Prostate gland (tissue), 2 donors: ENCODE data around the gene MMP2.

ENCODE experiments used
- POLR2A ChIP-seq: fragments of 450-650 bp; IDR thresholded peaks from one replicate; pipeline ENCODE4 v1.6.1; 2016; ENCODE audit warnings: antibody characterized with exemption, mild to moderate bottlenecking
- POLR2AphosphoS5 ChIP-seq: sonication (generic); formaldehyde crosslinking; IDR thresholded peaks from one replicate; pipeline ENCODE4 v1.6.1; 2017; ENCODE audit warnings: antibody characterized with exemption
- TF ChIP-seq, protein P1 (sequence below), 4 experiments: fragments of 200-600 bp in 2 of 4; fragments of 450-650 bp in 2 of 4; sonication (generic) in 2 of 4; IDR thresholded peaks; 1 replicate in 3 of 4; 2 replicates in 1 of 4; pipeline ENCODE4 v1.5.1; 2016 to 2019; ENCODE audit warnings: antibody characterized with exemption in 4 of 4, mild to moderate bottlenecking in 2 of 4, moderate library complexity in 2 of 4

DNA sequence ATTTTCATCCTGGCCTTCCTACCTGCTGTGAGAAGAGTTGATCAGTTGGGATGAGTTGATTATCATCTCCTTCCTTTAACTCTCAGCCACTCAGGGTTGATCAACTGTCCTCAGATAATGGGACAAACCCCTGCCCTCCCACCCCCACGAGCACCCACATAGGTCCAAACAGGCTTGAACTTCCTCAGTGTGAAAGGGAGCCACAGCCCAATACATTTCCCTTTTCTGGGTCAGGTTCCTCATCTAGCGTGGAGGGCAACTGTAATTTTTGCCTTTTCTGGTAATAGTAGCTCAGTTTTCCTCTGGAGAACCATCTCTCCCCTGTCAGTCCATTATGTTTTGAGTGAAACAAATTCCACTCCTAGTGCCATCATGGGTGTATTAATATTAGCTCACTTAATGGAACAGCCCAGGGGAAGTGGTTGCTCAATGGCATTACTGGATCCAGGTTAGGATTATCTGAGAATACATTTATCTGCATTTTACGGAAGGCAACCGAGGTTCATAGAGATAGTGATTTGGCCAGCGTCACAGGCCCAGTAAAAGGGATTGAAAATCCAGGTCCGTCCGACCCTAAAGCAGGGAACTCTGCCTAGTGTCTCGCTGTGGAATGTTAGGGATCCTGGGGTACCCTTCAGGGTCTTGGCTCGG is 29.4 kb downstream of the MMP2 start:
- TF ChIP-seq POLR2A (no peak), POLR2AphosphoS5 (no peak)
- TF ChIP-seq, protein P1, sequence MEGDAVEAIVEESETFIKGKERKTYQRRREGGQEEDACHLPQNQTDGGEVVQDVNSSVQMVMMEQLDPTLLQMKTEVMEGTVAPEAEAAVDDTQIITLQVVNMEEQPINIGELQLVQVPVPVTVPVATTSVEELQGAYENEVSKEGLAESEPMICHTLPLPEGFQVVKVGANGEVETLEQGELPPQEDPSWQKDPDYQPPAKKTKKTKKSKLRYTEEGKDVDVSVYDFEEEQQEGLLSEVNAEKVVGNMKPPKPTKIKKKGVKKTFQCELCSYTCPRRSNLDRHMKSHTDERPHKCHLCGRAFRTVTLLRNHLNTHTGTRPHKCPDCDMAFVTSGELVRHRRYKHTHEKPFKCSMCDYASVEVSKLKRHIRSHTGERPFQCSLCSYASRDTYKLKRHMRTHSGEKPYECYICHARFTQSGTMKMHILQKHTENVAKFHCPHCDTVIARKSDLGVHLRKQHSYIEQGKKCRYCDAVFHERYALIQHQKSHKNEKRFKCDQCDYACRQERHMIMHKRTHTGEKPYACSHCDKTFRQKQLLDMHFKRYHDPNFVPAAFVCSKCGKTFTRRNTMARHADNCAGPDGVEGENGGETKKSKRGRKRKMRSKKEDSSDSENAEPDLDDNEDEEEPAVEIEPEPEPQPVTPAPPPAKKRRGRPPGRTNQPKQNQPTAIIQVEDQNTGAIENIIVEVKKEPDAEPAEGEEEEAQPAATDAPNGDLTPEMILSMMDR (IDR thresholded peaks at IDR 0.05) = no peak
